CD1c-positive myeloid dendritic cell (primary cell): ENCODE results near the gene FBXW9.
"Not testable (repeated sequence)": the region's sequence is repeated elsewhere in the genome, so short reads cannot be mapped to it uniquely, and the experiment has no call there.

Experiments
- DNase-seq: peaks from one replicate; pipeline ENCODE4 v3.0.0-alpha.2; 2016; ENCODE audit errors: extremely low spot score

FBXW9 gene

GRCh38 chr19:12715102-12715501 lies 18.7 kb upstream of the FBXW9 start:
- no peak for DNase-seq

GRCh38 chr19:12713304-12713703 lies 16.9 kb upstream of the FBXW9 start:
- DNase-seq: not testable (repeated sequence)

GRCh38 chr19:12712077-12712476 lies 15.6 kb upstream of the FBXW9 start:
- DNase-seq: not testable (repeated sequence)

DNA sequence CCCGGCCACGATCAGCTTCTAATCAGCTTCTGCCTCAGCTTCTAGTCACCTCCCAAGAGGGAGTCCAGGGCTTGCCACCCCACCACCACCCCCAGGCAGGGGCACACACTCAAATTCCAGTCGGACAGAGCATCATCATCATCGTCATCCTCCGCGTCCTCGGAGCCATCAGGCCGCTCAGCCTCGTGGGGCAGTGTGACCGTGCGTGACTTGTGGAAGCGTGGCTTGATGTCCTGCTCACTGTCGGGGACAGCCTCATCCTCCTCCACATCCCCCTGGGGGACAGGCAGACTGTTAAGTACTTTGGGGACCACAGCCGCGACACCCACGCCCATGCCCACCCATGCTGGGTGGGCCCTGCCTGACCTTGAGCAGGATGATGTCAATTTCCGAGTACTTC lies 14.8 kb upstream of the FBXW9 start:
- DNase-seq: no peak

- DNase-seq: no peak
Measured at GRCh38 chr19:12708641-12709040, 12.2 kb upstream of the FBXW9 start.

DNA sequence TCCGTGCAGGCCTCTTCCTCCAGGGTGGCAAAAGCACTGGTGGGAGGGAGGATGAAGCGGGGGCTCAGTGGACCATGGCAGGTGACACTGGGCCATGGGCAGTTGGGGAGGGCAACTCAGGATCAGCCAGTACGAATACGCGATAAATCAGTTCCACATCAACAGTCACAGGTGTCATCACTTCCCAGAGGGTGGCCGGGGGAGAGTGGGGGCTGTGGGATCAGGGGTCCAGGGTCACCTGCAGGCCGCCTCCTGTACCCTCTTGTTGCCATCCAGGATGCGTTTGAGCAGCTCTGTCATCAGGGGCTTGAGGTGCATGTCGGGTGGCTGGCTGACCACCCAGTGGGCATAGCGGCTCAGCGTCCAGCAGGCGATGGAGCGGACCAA lies 9.9 kb upstream of the FBXW9 start:
- DNase-seq: no peak

DNA sequence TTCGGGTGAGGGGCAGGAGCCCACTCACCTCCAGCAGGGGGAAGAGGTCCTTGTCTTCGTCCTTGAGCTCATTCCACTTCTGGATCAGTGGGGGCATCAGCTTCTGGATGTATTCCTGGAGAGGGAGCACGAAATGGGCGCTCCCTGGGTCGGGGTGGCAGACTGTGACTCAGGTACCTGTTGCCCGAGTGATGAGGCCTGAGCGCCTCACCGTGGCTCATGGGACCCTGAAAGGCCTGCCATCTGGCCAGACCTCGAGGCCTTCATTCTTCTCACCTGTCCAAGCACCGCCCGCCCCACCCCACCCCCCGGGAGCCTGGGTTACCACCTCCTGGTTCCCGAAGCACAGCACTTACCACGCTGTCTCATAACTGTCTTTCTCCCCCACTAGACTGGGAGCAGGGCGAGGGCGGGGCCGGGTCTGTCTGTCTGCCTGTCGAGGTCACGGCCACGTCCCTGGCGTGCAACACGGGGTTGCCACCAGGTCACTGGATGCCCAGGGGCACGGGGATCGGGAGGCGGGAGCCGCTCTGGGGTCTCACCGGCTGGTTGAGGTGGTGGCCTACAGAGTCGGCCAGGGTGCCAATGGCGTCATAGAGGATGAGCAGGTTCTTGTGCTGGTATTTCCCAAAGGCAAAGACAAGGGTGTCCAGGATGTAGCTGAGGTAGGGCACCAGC lies 9.4 kb upstream of the FBXW9 start:
- no peak for DNase-seq

- no peak for DNase-seq
Measured at GRCh38 chr19:12705169-12705568, 8.7 kb upstream of the FBXW9 start.

GRCh38 chr19:12703046-12703445 lies 6.6 kb upstream of the FBXW9 start:
- no peak for DNase-seq

GRCh38 chr19:12701596-12702282 lies 5.3 kb upstream of the FBXW9 start:
- no peak for DNase-seq

DNA sequence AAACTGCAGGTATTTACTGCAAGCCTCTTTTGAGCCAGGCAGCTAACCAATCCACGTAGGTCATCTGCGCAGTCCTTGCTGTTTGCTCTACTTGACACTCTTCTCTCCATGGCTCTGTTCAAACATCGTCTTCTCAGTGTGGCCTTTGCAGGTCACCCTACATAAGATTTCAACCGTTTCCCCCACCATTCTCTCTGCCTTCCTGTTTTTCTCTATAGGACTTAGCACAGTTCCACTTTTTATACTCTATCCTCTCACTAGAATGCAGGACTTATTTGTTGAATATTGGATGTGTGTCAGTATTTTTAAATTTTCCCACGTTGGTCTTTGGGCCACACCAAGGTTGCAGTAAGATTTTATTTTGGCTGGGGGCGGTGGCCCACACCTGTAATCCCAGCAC lies 1.7 kb upstream of the FBXW9 start:
- DNase-seq: no peak

DNA sequence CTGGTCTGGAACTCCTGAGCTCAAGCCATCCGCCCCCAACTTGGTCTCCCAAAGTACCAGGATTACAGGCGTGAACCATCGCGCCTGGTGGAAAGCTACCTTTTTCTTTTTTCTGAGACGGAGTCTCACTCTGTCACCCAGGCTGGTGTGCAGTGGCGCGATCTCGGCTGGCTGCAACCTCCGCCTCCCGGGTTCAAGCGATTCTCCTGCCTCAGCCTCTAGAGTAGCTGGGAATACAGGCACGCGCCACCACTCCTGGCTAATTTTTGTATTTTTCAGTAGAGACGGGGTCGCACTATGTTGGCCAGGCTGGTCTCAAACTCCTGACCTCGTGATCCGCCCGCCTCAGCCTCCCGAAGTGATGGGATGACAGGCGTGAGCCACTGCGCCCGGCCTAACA lies 994 bp upstream of the FBXW9 start:
- DNase-seq: not testable (repeated sequence)

DNA sequence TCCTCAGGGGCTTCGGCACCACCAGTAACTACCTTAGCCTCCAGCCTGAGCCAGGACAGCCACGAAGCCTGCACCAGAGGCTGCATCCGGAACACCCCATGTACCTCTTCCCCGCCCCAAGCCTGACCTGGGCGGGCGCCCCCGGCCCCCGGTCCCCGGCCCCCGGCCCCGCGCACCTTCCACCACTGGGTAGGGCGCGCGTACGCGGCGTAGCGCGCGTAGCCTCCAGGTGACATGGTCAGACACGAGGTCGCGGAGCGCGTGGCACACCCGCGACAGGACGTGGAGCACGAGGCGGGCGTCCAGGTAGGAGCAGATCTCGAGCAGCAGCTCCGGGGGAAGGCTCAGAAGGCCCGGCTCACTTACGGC lies 450 bp downstream of the FBXW9 start:
- DNase-seq: no peak

- no peak for DNase-seq
Measured at GRCh38 chr19:12695514-12695913, 917 bp downstream of the FBXW9 start.

- DNase-seq: no peak
Measured at GRCh38 chr19:12695096-12695495, 1.3 kb downstream of the FBXW9 start.

GRCh38 chr19:12694641-12695040 lies 1.8 kb downstream of the FBXW9 start:
- no peak for DNase-seq

DNA sequence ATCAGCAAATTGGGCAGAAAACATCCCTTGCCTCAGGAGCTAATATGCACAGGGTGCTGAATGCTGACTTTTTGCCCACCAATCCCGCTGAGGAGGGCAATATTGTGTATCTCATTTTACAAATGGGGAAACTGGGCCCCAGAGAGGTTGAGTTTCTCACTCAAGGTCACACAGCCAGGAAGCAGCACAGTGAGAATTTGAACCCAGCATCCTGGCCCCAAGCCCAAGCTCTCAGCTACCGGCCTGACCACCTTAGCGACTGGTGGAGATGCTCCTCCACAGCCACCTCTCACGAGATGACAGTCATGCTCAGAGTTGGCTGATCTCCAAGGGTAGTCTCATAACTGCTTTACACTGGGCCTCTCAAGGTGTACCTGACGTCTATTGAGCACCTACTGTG lies 3.5 kb downstream of the FBXW9 start:
- DNase-seq: no peak

- DNase-seq: no peak
Measured at GRCh38 chr19:12689581-12690216, 6.7 kb downstream of the FBXW9 start.

GRCh38 chr19:12689012-12689411 lies 7.4 kb downstream of the FBXW9 start:
- DNase-seq: no peak

DNA sequence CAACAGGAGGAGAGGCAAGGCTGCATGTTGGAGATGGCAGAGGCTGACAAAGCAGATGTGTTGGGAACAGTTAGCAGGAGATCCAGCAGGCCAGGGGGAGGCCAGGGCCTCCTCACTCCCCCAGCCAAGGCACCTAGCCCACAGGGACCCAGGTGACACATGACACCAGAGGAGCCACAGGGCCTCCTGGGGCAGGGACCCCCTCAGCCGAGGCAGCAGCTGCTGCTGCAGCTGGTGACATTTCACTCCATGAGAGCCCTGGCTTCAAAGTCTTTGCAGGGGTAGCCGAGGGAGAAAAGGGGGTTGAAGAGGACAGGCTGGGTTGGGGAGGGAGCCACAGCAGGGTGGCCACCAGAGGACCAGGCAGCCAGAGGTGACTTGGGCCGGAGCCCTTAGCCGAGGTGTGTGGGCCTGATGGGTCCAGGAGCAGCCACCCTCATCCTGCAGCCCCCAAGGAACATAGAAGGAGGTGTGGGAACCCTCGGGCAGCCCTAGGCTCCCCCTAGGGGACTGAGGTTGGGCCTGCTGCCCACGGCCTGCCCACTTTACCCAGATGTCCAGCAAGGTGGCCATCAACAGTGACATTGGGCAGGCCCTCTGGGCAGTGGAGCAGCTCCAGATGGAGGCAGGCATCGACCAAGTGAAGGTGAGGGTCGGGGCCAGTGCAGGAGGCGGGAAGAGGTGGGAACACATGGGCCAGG lies 8.8 kb downstream of the FBXW9 start, which contains the start of gene GNG14:
Gene GNG14, plus strand, starts transcription at position 503 of the 701 bp plus-strand sequence. Its CDS starts 51 bp downstream, at position 554.
- no peak for DNase-seq

DNA sequence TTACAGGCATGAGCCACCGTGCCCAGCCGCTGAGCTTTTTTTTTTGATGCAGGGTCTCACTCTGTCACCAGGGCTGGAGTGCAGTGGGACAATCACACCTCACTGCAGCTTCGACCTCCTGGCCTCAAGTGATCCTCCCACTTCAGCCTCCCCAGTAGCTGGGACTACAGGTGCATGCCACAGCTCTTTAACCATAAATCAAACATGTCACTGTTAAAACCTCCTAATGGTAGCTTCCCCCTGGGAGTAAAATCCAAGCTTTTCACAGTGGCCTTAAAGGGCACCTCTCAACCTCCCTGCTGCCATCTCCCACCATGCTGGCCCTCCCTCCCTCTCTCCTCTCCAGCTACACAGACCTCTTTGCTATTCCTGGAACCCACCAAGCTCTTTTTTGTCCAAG lies 10.6 kb downstream of the FBXW9 start:
- DNase-seq: no peak
